Measurements from ENCODE around the gene RAP1GAP. TPM values are rescaled to one million over a fixed set of nuclear protein-coding genes. Genes with fewer than 3 reads are reported as not detected.

RAP1GAP gene
- total and polyA plus RNA-seq, 2 of the 13 experiments (the other 11 are each of a cell fraction or from before 2014, with no cell fraction given) = 11.9 to 37.5 TPM

- peak; percentile 10; the same call in 1 of the 2 replicates for TF ChIP-seq ZNF687 (CRISPR knock-in tag; IDR thresholded peaks at IDR 0.05)
Observed at GRCh38 chr1:21574466-21575151, 94.5 kb downstream of the RAP1GAP start (continued).

GRCh38 chr1:21573971-21574465 is 95.1 kb downstream of the RAP1GAP start:
- ATAC-seq (peak; percentile 81), FAIRE-seq (peak; percentile 68), DNase-seq (ENCODE audit: low spot score) (peak; percentile 67)
- H2AFZ ChIP-seq (ENCODE audit: low read length) = no peak overlapping the region
- CTCF ChIA-PET (ENCODE audit: low intra/inter-chr PET ratio, low total read pairs) = interaction anchor here (1.3 to 1.9 kb wide), 3 partner anchors 65 to 206 kb away, joined by 6 to 7 read pairs (median 7); no protein-coding TSS in a partner anchor
- intact Hi-C loops (cut with micrococcal nuclease; ENCODE audit: unreplicated experiment) = loop anchor here (5.0 kb wide), 1 partner anchor 197 kb away; no protein-coding TSS in a partner anchor
- H3K79me2 ChIP-seq (ENCODE audit: insufficient read depth, low read length) = no peaks in the 10 kb centered on the region
- peaks cover 2 to 35% of the 10 kb centered on the region in 2 experiments for H3K27me3 ChIP-seq (ENCODE audit: control insufficient read depth in 1 of 2, insufficient read depth in 2 of 2, low read length in 2 of 2)
- no peak overlapping the region for H3K27ac ChIP-seq (ENCODE audit: extremely low read length, insufficient read depth, low read length)
- H3K9me3 ChIP-seq (ENCODE audit: low read length) = no peaks in the 10 kb centered on the region
- in situ Hi-C loops (cut with HindIII; ENCODE audit: extremely low pct_ligation_motif_present, low pct_unique_long_range_greater_than_20kb) = loop anchor here (10.0 kb wide), 1 partner anchor 199 kb away; no protein-coding TSS in a partner anchor
- no peak overlapping the region for H3K4me2 ChIP-seq (ENCODE audit: low read depth, low read length)
- no TSS peak for BruUV-seq (replicated peaks)
- WGBS (ENCODE audit: low lambda C conversion rate) = 8% methylated on average over 4 of the region's 11 CpGs
- H3K4me1 ChIP-seq (ENCODE audit: insufficient read depth, low read length) = peaks cover 17% of the 10 kb centered on the region
- POLR2A ChIA-PET = no interaction called here
- no peaks in the 10 kb centered on the region for H4K20me1 ChIP-seq (ENCODE audit: insufficient read depth, low read length)
- no peak overlapping the region for H3K9ac ChIP-seq (ENCODE audit: insufficient read depth, low read depth, low read length)
- no peaks in the 10 kb centered on the region for H3K36me3 ChIP-seq (replicated peaks in 1 of 2; ENCODE audit: control insufficient read depth in 1 of 2, insufficient read depth in 2 of 2, low read length in 2 of 2)
- no peak overlapping the region for H3K4me3 ChIP-seq (replicated peaks in 1 of 3; ENCODE audit: insufficient read depth in 1 of 3, low read depth in 2 of 3, low read length in 3 of 3)
- TF ChIP-seq ZNF30 (CRISPR knock-in tag; IDR thresholded peaks at IDR 0.05) = no peak
- 0 out of 2 replicates have a peak, but pooled peaks have one; percentile 17 for TF ChIP-seq ARNT2 (CRISPR knock-in tag; IDR thresholded peaks at IDR 0.05; ENCODE audit: low read depth)
- no peak for TF ChIP-seq ZNF224 (CRISPR knock-in tag; IDR thresholded peaks at IDR 0.05)
- peak; percentile 17; the same call in 1 of the 2 replicates for TF ChIP-seq GATAD2A (CRISPR knock-in tag; IDR thresholded peaks at IDR 0.05)
- TF ChIP-seq ZNF598 (CRISPR knock-in tag; IDR thresholded peaks at IDR 0.05; ENCODE audit: borderline replicate concordance) = no peak
- TF ChIP-seq SMC3 (IDR thresholded peaks at IDR 0.05; ENCODE audit: low read length) = peak; percentile 31; the same call in 1 of the 2 replicates
- no peak for TF ChIP-seq MED8 (CRISPR knock-in tag; IDR thresholded peaks at IDR 0.05; ENCODE audit: insufficient replicate concordance)
- TF ChIP-seq CTCF (CRISPR knock-in tag; IDR thresholded peaks at IDR 0.05) = peak; percentile 85
- TF ChIP-seq SNAPC2 (CRISPR knock-in tag; IDR thresholded peaks at IDR 0.05) = no peak
- TF ChIP-seq MBNL3 (CRISPR knock-in tag; conservative IDR thresholded peaks at IDR 0.05) = no peak
- no peak for TF ChIP-seq REL (CRISPR knock-in tag; conservative IDR thresholded peaks at IDR 0.05)
- TF ChIP-seq MXD4 (CRISPR knock-in tag; IDR thresholded peaks at IDR 0.05) = no peak
- no peak for TF ChIP-seq ZBTB38 (CRISPR knock-in tag; IDR thresholded peaks at IDR 0.05)
- TF ChIP-seq ZFYVE20 (CRISPR knock-in tag; IDR thresholded peaks at IDR 0.05; ENCODE audit: borderline replicate concordance, low read depth) = no peak

Measured in HepG2 (cell line).